Activated CD8-positive, alpha-beta memory T cell treated with anti-CD3 and anti-CD28 coated beads for 1 hour (primary cell): ENCODE data around the gene CDT1.

ENCODE experiments used
- DNase-seq, 2 donors: peaks; one replicate each; pipeline ENCODE4 v3.0.0-alpha.2; 2020; ENCODE audit warnings: low read depth in 1 of 2; ENCODE audit errors: extremely low read depth in 1 of 2

The CDT1 gene

DNA sequence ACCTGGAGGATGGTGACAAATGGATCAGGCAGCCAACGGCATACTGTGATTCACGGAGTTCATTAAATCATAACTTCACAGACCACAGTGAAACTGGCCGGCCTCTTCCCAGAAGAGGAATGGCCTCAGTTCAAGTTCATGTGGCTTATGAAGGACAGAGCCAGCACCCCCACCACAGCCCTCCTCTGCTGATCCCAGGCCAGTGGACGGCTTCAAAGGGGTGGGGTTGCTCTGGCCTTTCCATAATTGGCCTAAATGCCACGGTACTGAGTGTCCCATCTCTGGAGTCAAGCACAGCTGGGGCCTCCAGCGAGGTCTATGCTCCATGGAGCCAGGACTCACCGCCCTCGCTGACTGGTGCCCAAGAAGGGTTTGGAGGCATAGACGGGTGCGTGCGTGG, 31.8 kb downstream of the CDT1 start:
- no peak for DNase-seq

DNA sequence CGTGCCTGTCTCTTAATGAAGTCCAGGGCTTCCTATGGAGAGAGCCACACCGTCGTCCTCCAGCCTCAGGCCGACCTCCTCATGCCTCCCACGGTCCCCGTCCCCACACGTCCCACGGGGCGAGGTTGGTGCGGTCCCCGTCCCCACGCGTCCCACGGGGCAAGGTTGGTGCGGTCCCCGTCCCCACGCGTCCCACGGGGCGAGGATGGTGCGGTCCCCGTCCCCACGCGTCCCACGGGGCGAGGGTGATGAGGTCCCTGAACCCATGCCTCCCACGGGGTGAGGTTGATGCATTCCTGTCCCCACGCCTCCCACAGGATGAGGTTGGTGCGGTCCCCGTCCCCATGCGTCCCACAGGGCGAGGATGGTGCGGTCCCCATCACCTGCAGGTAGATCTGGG, 32.2 kb downstream of the CDT1 start:
- no peak for DNase-seq

DNA sequence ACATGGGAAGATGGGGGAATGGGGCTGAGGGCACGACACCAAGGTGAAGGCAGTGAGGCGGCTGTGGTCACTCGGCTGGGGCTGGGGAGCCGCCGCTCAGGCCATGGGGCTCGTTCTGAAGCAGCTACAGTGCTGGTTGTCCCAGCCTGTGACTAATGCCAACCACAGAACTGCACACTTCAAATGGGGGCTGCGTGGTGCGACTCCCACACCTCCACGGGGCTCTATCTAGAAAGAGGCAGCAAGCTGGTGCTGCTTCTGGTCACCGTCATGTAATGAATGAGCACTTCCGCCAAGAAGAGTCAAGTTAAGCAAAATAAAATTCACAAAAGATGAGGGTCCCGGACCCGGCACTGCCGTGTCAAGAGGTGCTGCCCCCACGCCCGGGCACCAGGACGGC, 33.2 kb downstream of the CDT1 start:
- DNase-seq: no peak

DNA sequence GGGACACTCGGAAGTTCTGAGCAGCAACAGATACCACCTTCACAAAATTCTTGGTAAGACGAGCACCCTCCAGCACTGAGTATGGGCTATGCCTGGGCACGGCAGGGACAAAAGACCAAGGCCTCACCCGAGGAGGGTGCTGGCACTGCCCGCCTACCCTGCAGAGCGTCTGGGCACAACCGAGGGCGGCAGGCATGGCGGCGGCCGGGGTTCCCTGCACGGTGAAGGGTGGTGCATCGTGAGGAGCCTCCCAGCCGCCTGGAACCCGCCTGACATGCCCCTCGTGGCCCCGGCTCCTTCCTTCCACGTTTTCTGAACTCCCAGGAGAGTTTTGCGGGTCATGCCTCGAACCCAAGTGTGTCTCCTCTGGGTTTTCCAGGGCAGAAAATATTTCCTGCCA, 34.2 kb downstream of the CDT1 start:
- DNase-seq: no peak

DNA sequence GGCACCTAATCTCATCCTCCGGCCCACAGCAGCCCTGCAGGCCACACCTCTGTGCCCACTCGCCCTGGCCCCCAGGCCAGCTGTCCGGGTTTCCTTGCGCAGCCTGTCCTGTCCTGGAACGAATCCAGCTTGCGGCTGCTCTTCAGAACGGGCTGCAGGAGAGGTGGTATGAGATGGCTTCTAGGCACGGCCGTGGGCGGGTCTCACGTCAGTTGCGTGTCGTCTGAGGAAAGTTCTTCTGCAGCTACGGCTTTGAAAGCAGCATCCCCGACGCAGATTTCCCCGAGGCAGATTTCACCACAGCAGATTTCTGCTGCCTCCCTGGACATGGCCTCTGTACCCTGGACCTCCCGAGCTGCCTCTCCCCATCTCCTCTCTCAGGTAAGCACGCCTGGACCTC, 35.0 kb downstream of the CDT1 start:
- no peak for DNase-seq

DNA sequence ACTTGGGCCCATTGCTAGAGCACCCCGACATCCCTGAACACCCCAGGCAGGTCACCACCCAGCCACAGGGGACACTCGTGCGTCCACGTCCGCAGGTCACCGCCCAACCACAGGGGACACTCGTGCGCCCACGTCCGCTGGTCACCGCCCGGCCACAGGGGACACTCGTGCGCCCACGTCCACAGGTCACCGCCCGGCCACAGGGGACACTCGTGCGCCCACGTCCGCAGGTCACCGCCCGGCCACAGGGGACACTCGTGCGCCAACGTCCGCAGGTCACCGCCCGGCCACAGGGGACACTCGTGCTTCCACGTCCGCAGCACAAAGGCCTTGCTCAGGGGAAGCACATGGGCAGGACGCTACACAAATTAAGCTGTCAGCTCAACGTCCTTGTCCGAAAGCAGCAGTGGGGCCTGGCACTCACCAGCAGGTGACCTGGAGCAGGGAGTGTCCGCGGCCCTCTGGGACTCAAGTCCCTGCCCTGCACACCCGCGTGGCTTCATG, 35.5 kb downstream of the CDT1 start:
- no peak for DNase-seq

DNA sequence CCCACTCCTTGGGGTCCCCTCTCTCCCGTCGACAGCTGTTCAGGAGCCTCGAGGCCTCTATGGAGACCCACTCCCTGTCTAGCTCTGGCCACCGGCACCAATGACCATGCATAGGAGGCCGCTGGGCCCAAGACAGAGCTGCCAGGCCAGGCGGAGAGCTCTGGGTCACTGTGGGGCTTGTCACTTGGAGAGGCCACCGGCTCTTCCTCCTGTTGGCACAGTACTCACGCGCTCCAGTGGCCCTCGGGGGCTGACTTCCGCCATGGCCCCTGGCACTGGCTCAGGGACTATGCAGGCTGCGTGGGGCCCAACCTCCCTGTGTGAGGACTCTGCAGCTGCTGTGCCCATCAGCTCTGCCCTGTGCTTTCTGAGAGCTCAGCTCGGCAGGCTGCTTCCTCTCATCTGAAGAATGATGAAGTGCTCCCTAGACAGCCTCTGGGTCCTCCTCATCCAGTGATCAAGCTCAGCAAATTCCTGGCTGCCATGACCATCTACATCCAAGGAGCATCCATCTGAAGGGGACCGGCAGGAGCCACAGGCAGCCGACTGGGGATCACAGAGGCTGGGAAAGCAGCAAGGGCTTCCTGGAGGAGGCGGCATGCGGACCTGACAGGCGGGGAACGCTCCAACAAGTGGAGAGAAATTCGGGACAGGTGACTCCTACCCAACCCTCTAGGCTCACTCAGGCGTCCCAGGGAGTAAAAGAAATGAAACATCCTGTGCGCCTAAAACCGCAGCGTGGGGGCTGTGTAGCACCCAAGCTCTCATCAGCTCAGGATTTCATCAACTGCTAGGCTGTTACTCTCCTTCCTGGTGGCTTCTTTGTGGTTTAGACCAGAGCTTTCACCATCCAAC, 36.4 kb downstream of the CDT1 start:
- no peak for DNase-seq

DNA sequence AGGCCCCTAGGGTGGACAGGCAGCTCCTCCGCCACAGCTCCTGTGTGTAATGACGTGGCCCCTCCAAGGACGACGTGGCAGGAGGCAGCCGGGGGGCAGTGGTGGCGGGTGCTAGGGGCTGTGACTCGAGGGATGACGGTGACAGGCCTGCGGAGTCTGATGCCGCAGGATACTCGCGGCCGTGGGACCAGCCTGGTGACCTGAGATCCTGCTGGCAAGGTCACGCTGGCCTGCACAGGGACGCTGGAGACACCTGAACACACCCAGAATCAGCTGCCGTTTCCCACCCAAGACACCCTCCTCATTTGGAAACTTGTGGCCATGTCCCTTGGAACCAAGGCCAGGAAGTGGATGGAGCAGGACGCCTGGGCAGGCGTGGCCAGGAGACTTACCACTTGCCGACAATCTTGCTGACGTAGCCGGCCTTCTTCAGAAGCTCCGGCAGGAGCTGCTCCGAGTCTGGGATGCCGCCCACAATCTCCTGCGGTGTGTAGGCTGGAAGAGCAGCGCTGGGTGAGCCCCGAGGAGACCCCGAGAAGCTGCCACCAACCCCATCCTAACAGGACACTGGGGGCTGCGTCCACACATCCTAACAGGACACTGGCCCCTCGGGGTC, 37.1 kb downstream of the CDT1 start:
- DNase-seq: no peak

DNA sequence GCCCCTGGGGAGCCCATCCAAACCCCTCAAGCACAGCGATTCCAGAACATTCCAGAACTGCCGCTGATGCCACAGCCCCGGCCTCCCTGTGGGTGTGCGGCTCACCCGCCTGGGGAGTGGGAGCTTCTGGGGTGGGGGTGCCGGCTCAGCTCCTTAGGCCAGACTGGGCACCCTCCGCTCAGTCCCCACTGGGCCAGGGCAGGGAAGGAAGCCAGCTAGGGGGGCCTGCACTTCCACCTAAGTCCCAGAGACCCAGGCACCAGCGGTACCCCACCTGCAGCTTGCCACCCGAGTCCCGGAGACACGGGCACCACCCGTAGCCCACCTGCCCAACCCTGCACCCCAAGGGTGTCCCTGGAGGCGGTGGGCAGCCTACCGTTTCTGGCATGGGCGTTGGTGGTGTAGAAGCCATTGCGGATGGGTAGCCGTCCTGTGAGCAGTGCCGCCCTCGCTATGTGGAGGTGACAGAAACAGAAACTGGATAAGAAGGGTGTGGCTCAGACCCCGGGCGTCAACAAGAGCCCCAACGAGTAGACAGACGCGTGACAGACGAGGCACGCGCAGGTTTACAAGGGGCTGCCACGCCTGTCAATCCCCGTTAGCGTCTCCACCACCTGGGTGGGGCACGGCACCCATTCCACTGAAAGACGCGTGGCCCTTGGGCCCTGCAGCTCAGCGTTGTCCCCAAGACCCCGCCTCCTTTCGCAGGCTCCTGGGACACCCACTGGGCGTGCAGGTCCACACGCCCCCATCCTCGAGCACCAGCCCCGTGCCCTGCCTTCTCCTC, 38.1 kb downstream of the CDT1 start:
- no peak for DNase-seq

DNA sequence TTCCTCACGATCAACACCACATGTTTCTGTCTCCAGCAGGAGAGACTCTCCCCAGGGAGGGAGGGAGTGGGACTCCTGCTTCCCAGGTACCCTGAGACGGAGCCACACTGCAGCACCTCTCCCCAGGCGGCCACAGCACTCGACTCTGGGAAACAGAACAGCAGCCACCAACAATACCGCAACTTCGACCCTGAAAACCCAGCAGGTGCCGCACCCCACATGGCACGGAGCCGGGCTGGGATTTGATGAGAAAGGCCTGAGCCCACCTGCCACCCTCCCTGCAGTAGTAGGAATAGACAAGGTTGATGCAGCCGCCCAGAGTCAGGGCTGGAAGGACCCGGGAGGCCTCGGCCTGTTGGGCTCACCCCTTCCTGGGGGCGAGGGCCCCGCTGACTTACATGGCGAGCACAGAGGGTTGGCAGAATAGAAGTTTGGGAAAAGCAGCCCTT, 38.7 kb downstream of the CDT1 start:
- no peak for DNase-seq

DNA sequence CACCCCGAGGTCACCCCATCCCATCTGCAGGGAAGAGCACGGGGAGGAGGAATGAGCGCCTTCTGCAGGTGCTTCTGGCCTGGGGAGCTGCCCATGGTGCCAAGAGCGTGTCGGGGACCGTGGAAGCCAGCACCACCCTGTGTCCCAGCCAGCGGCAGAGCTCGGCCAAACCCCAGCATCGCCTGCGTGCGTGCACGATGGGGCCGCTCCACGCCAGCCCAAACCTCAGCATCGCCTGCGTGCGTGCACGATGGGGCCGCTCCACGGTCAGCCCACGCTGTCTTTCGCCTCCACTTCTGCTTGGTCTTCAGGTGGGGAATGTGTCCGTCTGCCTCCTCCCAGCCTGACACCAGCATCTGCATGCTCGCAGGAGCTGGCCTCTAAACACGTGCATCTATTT, 39.2 kb downstream of the CDT1 start:
- DNase-seq: no peak

DNA sequence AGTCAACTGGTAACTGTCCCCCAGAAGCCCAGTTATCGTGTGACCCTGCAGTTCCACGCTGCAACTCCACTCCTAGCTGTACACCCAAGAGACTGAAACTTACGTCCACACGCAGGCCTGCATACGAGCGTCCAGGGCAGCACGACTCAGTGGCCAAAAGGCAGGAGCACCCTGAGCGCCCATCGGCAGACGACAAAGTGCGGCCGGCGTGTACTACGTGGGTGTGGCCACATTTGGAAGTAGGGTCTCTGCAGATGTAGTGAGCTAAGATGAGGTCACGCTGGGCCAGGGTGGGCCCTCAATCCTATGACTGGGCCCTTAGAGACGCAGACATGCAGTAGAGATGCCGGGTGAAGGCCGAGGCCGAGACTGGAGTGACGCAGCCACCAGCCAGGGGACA, 39.7 kb downstream of the CDT1 start:
- no peak for DNase-seq

DNA sequence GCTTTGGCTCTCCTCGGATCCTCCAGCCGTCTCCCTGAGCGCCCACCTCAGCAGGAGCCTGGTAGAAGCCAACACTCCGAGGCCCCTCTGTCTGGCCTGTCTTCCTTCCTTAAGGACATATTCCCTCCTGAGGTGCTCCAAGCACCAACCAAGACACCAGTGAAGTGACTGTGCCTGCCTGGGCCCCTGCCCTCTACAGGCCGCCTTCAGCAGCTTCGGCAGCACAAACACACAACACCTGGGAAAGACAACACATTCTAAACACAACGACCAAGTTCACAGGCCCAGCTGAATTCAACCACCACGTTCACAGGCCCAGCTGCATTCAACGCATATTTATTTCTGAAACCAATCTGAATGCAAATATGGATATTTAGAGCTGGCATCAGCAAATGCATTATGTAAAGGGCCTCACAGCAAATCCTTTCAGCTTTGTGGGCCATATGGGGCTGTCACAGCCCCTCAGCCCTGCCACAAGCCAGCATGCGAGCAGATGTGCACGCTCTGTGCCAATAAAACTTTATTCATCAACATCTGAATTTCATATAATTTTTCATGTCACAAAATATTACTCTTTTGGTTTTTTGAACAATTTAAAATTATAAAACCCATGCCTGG, 40.9 kb downstream of the CDT1 start:
- DNase-seq: no peak

DNA sequence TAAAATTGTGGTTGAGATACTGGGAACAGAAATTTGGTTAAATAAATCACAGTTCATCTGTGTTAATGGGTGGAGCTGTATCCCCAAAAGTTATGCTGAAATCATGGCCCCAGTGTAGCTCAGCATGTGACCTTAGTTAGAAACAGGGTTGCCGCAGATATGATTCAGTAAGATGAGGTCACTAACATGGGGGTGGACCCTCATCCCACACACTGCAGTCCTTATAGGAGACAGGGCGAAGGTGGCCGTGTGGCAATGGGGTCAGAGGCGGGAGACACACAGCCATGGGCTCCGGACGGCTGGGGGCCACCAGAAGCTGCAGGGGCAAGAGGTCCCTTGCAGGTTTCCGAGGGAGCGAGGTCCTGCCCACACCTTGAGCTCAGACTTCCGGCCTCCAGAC, 42.5 kb downstream of the CDT1 start:
- DNase-seq: no peak

DNA sequence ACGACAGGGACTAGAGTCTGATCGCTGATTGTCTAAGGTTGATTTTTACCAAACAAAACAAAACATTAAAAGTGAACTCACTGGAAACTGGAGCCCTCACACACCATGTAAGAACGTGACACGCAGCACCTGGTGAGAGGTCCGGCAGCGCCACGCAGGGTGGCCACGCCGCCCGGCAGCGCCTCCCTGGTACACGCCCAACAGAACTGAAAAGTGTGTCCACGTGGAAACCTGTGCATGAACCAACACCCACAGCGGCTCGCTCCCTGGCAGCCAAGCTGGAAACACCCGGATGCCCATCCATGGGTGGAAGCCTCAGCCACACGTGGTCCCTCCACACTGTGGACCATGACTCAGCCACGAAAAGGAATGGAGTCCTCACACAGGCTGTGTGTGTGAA, 44.1 kb downstream of the CDT1 start:
- no peak for DNase-seq

DNA sequence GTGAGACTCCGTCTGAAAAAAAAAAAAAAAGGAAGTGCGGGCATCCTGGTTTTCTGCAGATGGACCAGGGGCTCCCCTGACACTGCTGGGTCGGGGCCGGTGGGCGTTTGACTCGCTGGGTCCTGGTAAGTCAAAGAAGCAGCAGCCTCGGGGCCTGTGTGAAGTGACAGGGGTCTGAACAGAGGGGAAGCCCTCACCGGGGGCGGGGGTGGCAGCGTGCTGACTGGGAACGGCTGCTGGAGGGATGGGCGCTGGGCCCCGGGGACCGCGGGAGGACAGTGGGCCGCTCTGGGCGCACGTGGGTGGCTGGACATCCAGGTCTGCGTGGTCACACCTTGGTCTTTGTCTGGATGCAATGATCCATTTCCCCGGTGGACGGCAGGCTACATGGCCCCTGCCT, 45.0 kb downstream of the CDT1 start:
- no peak for DNase-seq

DNA sequence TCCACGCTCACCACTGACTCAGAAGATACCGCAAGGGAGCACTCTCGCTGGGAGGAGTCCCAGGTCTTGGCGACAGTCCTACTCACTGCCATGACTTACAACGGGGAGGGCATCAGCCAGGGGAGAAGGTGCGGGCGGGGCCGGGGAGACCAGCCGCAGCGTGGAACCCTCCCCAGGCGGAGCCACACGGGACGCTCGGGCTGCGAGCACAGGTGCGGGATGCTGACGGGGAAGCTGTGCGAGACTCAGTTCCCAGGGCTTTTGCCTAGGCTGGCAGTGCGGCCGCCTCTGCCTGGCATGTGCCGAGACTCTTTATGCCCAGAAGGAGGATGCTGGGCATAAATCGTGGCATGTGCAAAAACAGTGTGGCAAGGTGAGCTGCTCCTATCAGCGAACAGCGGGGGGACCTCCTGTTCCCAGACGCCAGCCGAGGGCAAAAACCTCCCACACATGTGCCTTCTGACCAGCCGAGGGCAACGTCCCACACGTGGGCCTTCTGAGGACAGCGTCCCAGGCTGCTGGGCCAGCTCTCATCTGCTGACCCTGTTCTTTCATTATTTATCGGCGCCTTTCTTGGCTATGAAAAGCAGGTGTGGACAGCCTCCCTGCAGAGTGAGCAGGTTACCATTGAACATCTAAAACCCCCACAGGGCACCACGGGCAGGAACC, 47.1 kb downstream of the CDT1 start:
- DNase-seq: no peak

DNA sequence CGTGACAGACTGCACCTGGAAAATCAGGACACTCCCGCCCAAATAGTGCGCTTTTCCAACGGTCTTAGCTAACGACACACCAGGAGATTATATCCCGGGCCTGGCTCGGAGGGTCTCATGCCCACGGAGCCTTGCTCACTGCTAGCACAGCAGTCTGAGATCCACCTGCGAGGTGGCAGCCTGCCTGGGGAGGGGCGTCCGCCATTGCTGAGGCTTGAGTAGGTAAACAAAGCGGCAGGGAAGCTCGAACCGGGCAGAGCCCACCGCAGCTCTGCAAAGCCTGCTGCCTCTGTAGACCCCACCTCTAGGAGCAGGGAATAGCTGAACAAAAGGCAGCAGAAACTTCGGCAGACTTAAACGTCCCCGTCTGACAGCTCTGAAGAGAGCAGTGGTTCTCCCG, 48.0 kb downstream of the CDT1 start:
- no peak for DNase-seq

DNA sequence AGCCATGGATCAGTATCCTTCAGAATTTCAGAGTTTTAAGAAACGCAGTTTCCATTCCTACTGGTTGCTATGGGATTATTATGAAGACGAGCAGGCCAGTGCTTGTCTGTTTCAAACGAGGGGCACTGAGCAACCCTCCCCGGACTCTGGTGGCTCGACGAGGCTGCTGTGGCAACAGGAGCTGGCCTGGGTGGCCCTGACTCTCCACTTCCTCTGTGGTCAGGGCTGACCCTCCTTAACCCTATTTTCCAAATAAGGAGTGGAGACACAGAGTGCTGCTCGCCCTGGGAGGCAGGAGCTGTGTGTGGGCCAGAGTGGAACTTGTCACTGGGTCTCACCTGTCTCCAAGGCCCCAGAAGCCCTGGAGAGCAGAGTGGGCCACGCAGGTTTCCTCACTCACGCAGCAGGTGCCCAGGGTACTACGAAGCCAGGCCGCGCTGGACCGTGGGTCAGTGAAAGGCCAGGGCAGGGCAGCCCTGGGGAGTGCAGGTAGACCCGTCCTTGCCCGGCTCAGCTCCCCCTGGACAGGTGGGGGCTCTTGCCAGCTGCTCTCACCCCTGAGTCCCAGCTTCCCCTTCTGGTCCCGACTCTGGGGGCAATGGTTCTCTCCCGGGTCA, 49.8 kb downstream of the CDT1 start:
- DNase-seq: no peak
